TTC549 (cell line): ENCODE data around the gene PDK1.

Source experiments
- FAIRE-seq: peaks from 2 replicates; lab custom pipeline; 2012; peaks lifted over from hg19 to GRCh38; lab: Jason Lieb, UNC

Gene PDK1

GRCh38 chr2:172597176-172597842, 41.4 kb downstream of the PDK1 start:
- no peak for FAIRE-seq

GRCh38 chr2:172599947-172600346, 44.1 kb downstream of the PDK1 start:
- no peak for FAIRE-seq

- FAIRE-seq = no peak
These were observed 44.7 kb downstream of the PDK1 start for GRCh38 chr2:172600557-172601008.

- FAIRE-seq = no peak
These were observed 50.4 kb downstream of the PDK1 start for GRCh38 chr2:172606285-172606684.

- no peak for FAIRE-seq
These were observed 51.6 kb downstream of the PDK1 start for GRCh38 chr2:172607379-172607928.

- FAIRE-seq = no peak
These were observed 53.6 kb downstream of the PDK1 start for GRCh38 chr2:172609488-172609887.

GRCh38 chr2:172612051-172612450, 56.2 kb downstream of the PDK1 start:
- no peak for FAIRE-seq

- FAIRE-seq = no peak
These were observed 57.1 kb downstream of the PDK1 start for GRCh38 chr2:172613040-172613439.

GRCh38 chr2:172613615-172614231, 57.8 kb downstream of the PDK1 start:
- no peak for FAIRE-seq

GRCh38 chr2:172614932-172615331, 59.0 kb downstream of the PDK1 start:
- FAIRE-seq = no peak

GRCh38 chr2:172615727-172616261, 59.9 kb downstream of the PDK1 start:
- FAIRE-seq = no peak

- FAIRE-seq = no peak
These were observed 61.2 kb downstream of the PDK1 start for GRCh38 chr2:172617115-172617514.

- no peak for FAIRE-seq
These were observed 67.5 kb downstream of the PDK1 start for GRCh38 chr2:172623249-172623965.

- no peak for FAIRE-seq
These were observed 69.1 kb downstream of the PDK1 start for GRCh38 chr2:172624996-172625395.

GRCh38 chr2:172627181-172627580, 71.3 kb downstream of the PDK1 start:
- no peak for FAIRE-seq

- FAIRE-seq = no peak
These were observed 72.2 kb downstream of the PDK1 start for GRCh38 chr2:172628085-172628484.

- FAIRE-seq = no peak
These were observed 73.7 kb downstream of the PDK1 start for GRCh38 chr2:172629586-172629985.

- no peak for FAIRE-seq
These were observed 74.3 kb downstream of the PDK1 start for GRCh38 chr2:172630181-172630580.

GRCh38 chr2:172634477-172634876, 78.6 kb downstream of the PDK1 start:
- FAIRE-seq = no peak

- FAIRE-seq = no peak
These were observed 79.7 kb downstream of the PDK1 start for GRCh38 chr2:172635548-172635947.

- no peak for FAIRE-seq
These were observed 83.4 kb downstream of the PDK1 start for GRCh38 chr2:172639256-172639655.

GRCh38 chr2:172639823-172640222, 83.9 kb downstream of the PDK1 start:
- FAIRE-seq = no peak

- no peak for FAIRE-seq
These were observed 84.5 kb downstream of the PDK1 start for GRCh38 chr2:172640389-172640788.
